Activated effector memory CD4-positive, alpha-beta T cell treated with anti-CD3 and anti-CD28 coated beads, Interleukin-2, amount 50 U/mL, for 16 hours (primary cell): Measurements from ENCODE around the gene FPGT.
"Not testable (repeated sequence)": the region's sequence is repeated elsewhere in the genome, so short reads cannot be mapped to it uniquely, and the experiment has no call there.

Experiments used
- DNase-seq: peaks from one replicate; pipeline ENCODE4 v3.0.0-alpha.2; 2020

Gene FPGT

GRCh38 chr1:74197657-74198552 is at the start of gene FPGT, which contains the start of gene LRRIQ3:
Gene FPGT, plus strand, starts transcription at chr1:74198242. Its CDS starts 37 bp downstream, at chr1:74198279.
Gene LRRIQ3, minus strand, starts transcription at chr1:74198176. Its CDS starts 14,492 bp downstream, at chr1:74183684.
- peak; percentile 97 for DNase-seq

DNA sequence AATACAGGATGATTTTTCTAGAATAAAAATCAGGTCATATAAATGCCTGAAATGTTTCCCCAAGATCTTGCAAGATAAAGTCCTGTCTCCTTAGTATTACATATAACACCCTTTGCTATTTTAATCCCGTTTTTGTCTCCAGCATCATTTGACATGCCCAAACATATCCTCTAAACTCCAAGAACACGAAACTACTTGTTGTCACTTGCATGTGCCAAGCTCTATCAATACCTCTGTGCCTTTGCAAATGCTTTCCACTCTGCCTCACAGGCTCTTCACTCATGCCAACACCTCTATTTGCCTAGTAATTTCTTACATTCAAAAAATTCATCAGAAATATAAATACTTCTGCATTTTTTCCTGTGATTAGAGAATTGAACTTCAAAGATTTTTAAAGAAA is 38.0 kb upstream of the FPGT start:
- no peak for DNase-seq

GRCh38 chr1:74161497-74161896 is 36.5 kb upstream of the FPGT start:
- DNase-seq, result no peak

DNA sequence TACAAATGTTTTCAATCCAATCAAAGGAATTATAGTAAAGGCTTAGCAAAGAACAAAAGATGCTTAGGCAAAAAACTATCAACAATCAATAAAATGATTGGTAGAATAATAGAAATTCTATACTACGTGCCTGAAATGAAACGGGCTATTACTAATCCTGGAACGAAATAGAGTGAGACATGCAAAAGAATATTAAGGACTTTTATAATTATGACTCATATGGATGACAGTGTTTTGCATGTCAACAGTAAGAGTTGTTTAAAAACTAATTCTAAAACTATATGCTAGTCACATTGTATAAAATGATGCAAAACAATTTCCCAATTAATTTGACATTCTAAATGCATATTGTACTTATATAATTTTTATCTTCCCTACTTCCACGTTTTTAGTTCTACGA is 35.7 kb upstream of the FPGT start:
- no peak for DNase-seq

- DNase-seq, result not testable (repeated sequence)
Observed at GRCh38 chr1:74174423-74174822, 23.6 kb upstream of the FPGT start.

- DNase-seq, result no peak
Observed at GRCh38 chr1:74180490-74180889, 17.6 kb upstream of the FPGT start.

- DNase-seq, result no peak
Observed at GRCh38 chr1:74193908-74194307, 4.1 kb upstream of the FPGT start.

- no peak for DNase-seq
Observed at GRCh38 chr1:74195339-74195738, 2.7 kb upstream of the FPGT start.

DNA sequence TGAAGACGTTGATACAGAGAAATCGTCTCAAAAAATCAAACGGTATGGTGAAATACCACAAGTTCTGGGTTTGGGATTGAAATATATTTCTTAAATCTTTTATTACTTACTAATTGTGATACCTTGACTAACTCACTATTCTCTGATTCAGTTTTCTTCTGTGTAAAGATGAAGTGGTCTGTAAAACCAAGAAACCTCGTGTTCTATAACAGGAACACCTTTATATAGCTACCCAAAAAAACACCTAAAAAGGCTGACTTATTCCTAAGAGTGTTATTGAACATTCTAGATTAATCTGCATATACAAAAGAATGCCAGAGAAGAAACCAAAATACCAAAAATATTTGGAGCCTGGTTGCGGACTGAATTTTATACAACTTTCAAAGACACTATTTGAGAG is 787 bp upstream of the FPGT start:
- no peak for DNase-seq

GRCh38 chr1:74199504-74199903 is 1.5 kb downstream of the FPGT start:
- DNase-seq, result no peak

DNA sequence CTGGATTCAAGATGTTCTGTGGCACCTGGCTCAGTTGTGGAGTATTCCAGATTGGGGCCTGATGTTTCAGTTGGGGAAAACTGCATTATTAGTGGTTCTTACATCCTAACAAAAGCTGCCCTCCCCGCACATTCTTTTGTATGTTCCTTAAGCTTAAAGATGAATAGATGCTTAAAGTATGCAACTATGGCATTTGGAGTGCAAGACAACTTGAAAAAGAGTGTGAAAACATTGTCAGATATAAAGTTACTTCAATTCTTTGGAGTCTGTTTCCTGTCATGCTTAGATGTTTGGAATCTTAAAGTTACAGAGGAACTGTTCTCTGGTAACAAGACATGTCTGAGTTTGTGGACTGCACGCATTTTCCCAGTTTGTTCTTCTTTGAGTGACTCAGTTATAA is 7.2 kb downstream of the FPGT start:
- DNase-seq, result no peak

GRCh38 chr1:74215229-74215628 is 17.2 kb downstream of the FPGT start:
- DNase-seq, result no peak

GRCh38 chr1:74222701-74223100 is 24.7 kb downstream of the FPGT start:
- DNase-seq, result no peak

DNA sequence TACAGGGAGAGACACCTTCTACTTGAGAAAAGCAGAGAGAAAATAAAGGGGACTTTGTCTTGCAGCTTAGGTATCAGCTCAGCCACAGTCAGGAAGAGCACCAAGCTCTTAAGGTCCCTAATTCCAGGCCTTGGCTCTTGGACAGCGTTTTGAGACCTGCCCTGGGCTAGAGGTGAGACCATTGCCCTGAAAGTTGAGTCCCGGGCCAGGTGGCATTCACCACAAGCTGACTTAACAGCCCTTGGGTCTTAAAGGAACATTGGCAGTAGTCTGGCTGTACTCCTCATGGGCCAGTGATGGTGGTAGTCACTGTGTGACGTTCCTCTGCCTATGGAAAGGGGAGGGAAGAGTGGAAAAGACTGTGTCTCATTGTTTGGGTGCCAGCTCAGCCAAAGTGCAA is 25.4 kb downstream of the FPGT start:
- DNase-seq, result no peak

DNA sequence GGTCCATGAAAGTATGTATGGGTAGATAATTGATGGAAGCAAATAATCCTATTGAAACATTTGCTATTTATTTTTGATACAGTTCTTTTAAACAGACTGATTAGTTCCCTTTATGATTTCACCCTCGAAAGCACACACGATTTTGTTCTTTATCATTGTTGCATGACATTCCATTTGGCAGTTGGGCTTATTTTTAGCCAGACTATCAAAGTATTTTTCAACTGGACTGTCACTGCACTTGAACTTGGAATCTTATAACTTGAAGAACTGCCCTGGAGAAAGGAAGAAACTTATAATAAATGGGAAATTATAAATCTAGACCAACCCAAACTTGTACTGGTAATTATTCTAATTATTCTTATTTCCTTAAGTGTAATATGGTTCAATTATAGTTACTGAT is 37.1 kb downstream of the FPGT start, which contains the start of gene TNNI3K:
Gene TNNI3K, plus strand, starts transcription at position 235 of the 400 bp plus-strand sequence. Its CDS starts 65 bp downstream, at position 300.
- DNase-seq, result no peak

DNA sequence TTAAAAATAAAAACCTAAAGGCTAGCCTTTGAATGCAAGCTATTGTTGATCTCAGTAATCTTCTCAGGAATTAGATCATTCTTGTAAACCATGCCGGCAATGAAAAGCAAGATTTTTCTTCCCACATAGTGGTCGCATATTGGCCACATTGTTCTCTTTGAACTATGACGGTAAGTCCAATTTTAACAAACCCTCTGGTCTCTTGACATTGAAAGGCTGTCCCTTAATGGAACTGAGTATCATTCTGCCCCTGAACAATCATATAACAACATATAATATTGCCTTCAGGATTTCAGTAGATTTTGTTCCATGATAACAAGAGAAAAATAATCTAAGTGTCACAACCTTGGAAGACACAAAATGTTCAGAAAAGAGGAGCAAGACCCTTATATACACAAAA is 38.4 kb downstream of the FPGT start:
- no peak for DNase-seq

GRCh38 chr1:74237035-74237434 is 39.0 kb downstream of the FPGT start:
- DNase-seq, result no peak

DNA sequence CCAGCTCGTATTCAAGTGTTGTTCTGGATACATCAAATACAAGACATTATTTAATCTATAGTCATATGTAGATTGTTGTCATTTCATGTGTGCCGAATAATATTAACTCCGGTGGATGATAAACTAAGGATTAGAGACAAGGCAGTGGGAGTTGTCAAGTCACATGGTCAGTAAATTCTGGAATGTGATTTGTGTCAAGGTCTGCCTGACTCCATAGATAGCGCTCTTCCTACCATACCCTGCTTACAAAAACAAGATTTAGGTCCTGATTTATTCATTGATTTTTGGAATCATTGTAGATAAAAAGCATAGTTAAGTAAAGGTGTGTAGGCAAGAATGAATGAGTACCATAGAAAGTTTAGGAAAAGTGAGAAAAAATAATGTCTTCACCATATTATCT is 39.7 kb downstream of the FPGT start:
- no peak for DNase-seq

GRCh38 chr1:74245168-74245772 is 47.2 kb downstream of the FPGT start:
- DNase-seq, result no peak

GRCh38 chr1:74246315-74246714 is 48.3 kb downstream of the FPGT start:
- DNase-seq, result no peak

DNA sequence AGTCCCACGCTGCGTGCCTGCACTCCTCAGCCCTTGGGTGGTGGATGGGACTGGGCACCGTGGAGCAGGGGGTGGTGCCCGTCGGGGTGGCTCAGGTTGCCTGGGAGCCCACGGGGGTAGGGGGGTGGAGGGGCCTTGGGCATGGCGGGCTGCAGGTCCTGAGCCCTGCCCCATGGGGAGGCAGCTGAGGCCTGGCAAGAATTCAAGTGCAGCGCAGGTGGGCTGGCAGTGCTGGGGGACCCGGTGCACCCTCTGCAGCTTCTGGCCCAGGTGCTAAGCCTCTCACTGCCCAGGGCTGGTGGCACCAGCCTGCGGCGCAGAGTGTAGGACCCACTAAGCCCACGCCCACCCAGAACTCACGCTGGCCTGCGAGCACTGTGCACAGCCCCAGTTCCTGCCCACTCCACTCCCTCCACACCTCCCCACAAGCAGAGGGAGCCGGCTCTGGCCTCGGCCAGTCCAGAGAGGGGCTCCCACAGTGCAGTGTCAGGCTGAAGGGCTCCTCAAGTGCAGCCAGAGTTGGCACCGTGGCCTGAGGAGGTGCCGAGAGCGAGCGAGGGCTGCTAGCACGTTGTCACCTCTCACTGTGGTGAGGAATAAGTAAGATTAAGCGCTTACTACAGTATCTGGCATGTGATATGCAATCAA is 50.0 kb downstream of the FPGT start:
- peak; percentile 52 for DNase-seq

DNA sequence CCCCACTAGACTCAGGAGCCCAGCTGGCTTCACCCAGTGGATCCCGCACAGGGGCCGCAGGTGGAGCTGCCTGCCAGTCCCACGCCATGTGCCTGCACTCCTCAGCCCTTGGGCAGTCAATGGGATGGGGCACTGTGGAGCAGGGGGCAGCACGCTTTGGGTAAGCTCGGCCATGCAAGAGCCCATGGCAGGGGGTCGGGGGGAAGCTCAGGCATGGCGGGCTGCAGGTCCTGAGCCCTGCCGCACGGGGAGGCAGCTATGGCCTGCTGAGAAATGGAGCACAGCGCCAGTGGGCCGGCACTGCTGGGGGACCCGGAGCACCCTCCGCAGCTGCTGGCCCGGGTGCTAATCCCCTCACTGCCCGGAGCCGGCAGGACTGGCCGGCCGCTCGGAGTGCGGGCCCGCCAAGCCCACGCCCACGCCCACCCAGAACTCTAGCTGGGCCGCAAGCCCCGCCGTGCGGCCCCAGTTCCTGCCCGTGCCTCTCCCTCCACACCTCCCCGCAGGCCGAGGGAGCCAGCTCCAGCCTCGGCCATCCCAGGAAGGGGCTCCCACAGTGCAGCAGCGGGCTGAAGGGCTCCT is 55.3 kb downstream of the FPGT start:
- peak; percentile 55 for DNase-seq
